D721Med (cell line): ENCODE data around the gene S1PR4.
"Not testable (repeated sequence)": the region's sequence is repeated elsewhere in the genome, so short reads cannot be mapped to it uniquely, and the experiment has no call there.

Experiments
- DNase-seq: peaks from one replicate; pipeline ENCODE4 v3.0.0; 2011; ENCODE audit warnings: low spot score; ENCODE audit not compliant: insufficient read length
- FAIRE-seq: peaks from 2 replicates; lab custom pipeline; 2011; peaks lifted over from hg19 to GRCh38; lab: Jason Lieb, UNC
- TF ChIP-seq, protein P1 (sequence below): IDR thresholded peaks from 2 replicates; pipeline ENCODE4 v1.5.1; 2012; ENCODE audit warnings: mild to moderate bottlenecking, control low read depth; ENCODE audit not compliant: insufficient read depth; ENCODE audit errors: missing control alignments

The S1PR4 gene

DNA sequence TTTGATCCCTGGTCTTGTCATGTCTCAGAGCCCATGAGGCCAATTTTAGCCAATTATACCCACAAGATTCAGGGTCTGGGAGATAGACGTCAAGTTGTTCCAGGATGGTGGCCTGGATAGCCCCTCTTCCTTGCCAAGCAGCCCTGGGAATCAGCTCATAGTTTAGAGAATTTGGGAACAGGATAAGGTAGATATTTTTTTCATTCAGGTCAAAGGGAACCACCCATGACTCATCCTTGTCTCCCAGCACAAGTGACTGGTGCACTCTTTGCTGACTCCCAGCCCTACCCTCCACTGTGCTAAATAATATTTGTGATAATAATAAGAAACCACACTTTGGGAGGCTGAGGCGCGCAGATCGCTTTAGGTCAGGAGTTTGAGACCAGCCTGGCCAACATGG is 17.1 kb upstream of the S1PR4 start:
- TF ChIP-seq, protein P1, sequence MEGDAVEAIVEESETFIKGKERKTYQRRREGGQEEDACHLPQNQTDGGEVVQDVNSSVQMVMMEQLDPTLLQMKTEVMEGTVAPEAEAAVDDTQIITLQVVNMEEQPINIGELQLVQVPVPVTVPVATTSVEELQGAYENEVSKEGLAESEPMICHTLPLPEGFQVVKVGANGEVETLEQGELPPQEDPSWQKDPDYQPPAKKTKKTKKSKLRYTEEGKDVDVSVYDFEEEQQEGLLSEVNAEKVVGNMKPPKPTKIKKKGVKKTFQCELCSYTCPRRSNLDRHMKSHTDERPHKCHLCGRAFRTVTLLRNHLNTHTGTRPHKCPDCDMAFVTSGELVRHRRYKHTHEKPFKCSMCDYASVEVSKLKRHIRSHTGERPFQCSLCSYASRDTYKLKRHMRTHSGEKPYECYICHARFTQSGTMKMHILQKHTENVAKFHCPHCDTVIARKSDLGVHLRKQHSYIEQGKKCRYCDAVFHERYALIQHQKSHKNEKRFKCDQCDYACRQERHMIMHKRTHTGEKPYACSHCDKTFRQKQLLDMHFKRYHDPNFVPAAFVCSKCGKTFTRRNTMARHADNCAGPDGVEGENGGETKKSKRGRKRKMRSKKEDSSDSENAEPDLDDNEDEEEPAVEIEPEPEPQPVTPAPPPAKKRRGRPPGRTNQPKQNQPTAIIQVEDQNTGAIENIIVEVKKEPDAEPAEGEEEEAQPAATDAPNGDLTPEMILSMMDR, result no peak
- FAIRE-seq (no peak), DNase-seq (no peak)

GRCh38 chr19:3162418-3163229 is 15.9 kb upstream of the S1PR4 start:
- DNase-seq (no peak), FAIRE-seq (no peak)
- TF ChIP-seq, protein P1, result no peak

- FAIRE-seq, result no peak
- DNase-seq, result peak; percentile 98
- TF ChIP-seq, protein P1, result peak; percentile 84
Observed at GRCh38 chr19:3163230-3163886, 15.2 kb upstream of the S1PR4 start.

- TF ChIP-seq, protein P1, result no peak
- no peak for FAIRE-seq
Observed at GRCh38 chr19:3163943-3164342, 14.6 kb upstream of the S1PR4 start.

DNA sequence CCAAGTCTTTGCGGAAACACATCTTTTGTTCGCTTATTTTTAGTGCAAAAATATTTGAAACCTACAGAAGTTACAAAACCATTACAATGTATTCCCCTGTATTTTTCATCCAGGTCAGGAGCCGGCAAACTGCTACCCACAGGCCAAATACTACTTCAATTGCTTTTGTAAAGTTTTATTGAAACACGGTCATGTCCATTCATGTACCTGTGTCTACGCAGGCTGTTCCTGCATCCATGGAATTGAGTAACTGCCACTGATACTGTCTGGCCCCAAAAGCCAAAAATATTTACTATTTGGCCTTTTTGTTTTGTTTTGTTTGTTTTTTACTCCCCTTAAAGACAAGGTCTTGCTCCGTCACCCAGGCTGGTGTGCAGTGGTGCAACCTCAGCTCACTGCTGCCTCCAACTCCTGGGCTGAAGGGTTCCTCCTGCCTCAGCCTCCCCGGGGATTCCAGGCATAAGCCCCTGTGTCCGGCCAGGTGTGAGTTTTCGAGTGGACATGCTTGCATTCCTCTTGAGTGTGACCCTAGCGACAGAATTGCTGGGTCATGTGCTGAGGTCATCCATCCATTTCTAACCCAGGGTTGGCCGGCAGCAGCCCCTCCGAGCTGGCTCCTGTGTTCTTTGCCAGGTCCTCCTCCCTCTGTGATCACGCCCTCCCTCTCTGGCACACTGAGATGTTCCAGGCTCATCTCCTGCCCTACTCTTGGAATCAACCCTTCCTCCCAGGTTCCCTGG is 10.9 kb upstream of the S1PR4 start:
- FAIRE-seq (no peak), DNase-seq (no peak)

More at GRCh38 chr19:3163943-3164342, 14.6 kb upstream of the S1PR4 start:
- DNase-seq, result no peak

GRCh38 chr19:3171894-3172672 is 6.5 kb upstream of the S1PR4 start:
- TF ChIP-seq, protein P1, result no peak
- FAIRE-seq, result no peak
- DNase-seq, result no peak

More for the DNA sequence above, 10.9 kb upstream of the S1PR4 start:
- TF ChIP-seq, protein P1, result no peak

DNA sequence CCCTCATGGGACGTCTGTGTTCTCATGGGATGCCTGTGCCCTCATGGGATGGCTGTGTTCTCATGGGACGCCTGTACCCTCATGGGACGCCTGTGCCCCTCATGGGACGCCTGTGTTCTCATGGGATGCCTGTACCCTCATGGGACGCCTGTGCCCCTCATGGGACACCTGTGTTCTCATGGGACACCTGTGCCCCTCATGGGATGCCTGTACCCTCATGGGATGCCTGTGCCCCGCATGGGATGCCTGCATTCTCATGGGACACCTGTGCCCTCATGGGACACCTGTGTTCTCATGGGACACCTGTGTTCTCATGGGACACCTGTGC is 5.9 kb upstream of the S1PR4 start:
- DNase-seq, FAIRE-seq: not testable (repeated sequence)
